Stimulated activated naive CD8-positive, alpha-beta T cell treated with anti-CD3 and anti-CD28 coated beads, Interleukin-15, amount 100 ng/mL, for 72 hours (primary cell): ENCODE measurements around the gene POLR2A.
A peak's percentile ranks its signal among the peaks of the same experiment; 100 is the strongest.
"Not testable (repeated sequence)": the region's sequence is repeated elsewhere in the genome, so short reads cannot be mapped to it uniquely, and the experiment has no call there.

Experiments used
- ATAC-seq: fragments of 150-1000 bp; cut with Tn5 transposase; 2 replicates; pipeline ENCODE4 v1.10.0; 2021; ENCODE audit warnings: mild to moderate bottlenecking, moderate library complexity
- DNase-seq, 2 donors: peaks; one replicate each; pipeline ENCODE4 v3.0.0; 2021 to 2022
- H3K27ac Mint-ChIP-seq, 2 donors: one replicate each; pipeline ENCODE4 v1.8.0; 2022; ENCODE audit warnings: mild to moderate bottlenecking in 2 of 2, mixed read lengths in 2 of 2, moderate library complexity in 2 of 2
- H3K27me3 Mint-ChIP-seq: one replicate; pipeline ENCODE4 v1.8.0; 2022; ENCODE audit warnings: mixed read lengths
- H3K4me1 Mint-ChIP-seq: one replicate; pipeline ENCODE4 v1.8.0; 2022; ENCODE audit warnings: mild to moderate bottlenecking, mixed read lengths
- H3K4me3 Mint-ChIP-seq, 2 donors: one replicate each; pipeline ENCODE4 v1.8.0; 2022; ENCODE audit warnings: mild to moderate bottlenecking in 2 of 2, mixed read lengths in 2 of 2, moderate library complexity in 1 of 2
- H3K9me3 Mint-ChIP-seq, 2 donors: one replicate each; pipeline ENCODE4 v1.8.0; 2022; ENCODE audit warnings: mixed read lengths in 2 of 2

Gene POLR2A

DNA sequence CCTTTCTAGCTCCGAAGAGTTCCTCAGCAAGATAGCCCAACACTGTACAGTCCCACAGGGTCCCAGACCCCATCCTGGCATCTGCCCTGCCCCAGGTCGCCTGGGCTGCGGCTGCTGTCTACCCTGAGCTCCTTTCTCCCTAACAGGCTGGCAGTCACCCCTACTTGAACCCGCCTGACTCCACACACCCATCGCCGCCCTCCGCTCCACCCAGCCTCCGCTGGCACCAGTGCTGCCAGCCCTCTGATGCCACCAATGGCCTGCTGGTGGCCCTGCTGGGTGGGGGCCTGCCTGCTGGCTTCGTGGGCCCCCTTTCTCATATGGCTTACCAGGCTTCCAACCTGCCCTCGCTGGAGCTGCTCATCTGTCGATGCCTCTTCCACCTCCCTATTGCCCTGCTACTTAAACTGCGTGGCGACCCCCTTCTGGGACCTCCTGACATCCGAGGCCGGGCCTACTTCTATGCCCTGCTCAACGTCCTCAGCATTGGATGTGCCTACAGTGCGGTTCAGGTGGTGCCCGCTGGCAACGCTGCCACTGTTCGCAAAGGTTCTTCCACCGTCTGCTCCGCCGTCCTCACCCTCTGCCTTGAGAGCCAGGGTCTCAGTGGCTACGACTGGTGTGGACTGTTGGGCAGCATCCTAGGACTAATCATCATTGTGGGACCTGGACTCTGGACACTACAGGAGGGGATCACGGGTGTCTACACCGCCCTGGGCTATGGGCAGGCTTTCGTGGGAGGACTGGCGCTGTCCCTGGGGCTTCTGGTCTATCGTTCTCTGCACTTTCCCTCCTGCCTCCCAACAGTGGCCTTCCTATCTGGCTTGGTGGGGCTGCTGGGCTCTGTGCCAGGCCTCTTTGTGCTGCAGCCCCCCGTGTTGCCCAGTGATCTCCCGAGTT, 2.1 kb upstream of the POLR2A start:
- H3K4me1 Mint-ChIP-seq: peaks cover 76% of the 10 kb centered on the region
- not testable (repeated sequence) for ATAC-seq

DNA sequence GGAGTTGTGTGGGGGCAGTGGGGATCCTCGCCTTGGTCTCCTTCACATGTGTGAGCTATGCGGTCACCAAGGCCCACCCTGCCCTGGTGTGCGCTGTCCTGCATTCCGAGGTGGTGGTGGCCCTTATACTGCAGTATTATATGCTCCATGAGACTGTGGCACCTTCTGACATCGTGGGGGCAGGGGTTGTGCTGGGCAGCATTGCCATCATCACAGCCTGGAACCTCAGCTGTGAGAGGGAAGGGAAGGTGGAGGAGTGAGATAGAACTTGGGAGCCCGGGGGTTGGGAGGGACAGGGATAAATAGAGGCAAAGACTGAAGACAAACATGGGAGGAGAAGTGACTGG, 1.5 kb upstream of the POLR2A start:
- peak overlapping the region; percentile 89 to 99 for H3K4me3 Mint-ChIP-seq
- not testable (repeated sequence) for H3K9me3 Mint-ChIP-seq, ATAC-seq, DNase-seq, H3K27me3 Mint-ChIP-seq
- peaks cover 76% of the 10 kb centered on the region for H3K4me1 Mint-ChIP-seq
- peak overlapping the region; percentile 100 for H3K27ac Mint-ChIP-seq

More for the DNA sequence above, 2.1 kb upstream of the POLR2A start:
- H3K27me3 Mint-ChIP-seq, DNase-seq, H3K9me3 Mint-ChIP-seq: not testable (repeated sequence)
- Mint-ChIP-seq H3K27ac (peak overlapping the region in 1 of 2 donors; percentile 100), H3K4me3 (peak overlapping the region; percentile 89 to 99)

DNA sequence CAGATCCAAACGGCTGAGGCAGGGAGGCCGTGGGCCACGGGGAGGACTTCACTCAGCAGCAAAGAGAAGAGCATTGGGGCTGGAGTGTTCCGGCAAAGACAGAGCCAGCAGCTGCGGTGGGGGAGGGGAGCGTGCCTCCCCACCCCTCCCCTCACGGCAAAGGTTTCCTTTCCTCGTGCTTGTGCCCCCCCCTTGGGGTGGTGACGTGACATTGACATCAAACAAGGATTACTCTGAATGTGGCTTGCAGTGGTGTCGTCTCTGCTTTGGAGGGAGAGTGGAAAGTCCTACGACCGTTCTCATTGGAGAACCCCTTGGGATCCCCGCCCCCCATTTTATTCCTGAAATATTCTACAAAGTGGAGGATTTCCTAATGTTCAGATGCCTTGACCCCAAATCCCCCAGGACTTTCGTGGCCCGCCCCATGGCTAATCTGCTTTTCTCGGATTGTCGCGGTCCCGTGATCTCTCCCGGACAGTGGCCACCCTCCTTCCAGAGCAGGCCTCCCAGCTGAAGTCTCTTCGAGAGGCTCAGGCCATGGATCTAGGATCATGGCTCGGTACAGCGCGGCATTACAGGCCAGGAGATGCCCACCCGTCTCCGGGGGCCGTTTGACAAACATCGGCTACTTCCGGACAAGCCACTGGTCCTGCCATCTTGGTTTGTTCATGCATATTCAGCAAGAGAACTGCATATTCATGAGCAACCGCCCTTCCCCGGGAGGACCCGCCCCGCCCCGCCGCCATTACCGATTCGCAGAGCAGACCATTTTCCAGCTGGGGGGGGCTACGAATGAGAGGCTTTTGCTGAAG, 705 bp upstream of the POLR2A start:
- Mint-ChIP-seq H3K4me3 (peak overlapping the region; percentile 89 to 99), H3K9me3 (no peaks in the 10 kb centered on the region)

DNA sequence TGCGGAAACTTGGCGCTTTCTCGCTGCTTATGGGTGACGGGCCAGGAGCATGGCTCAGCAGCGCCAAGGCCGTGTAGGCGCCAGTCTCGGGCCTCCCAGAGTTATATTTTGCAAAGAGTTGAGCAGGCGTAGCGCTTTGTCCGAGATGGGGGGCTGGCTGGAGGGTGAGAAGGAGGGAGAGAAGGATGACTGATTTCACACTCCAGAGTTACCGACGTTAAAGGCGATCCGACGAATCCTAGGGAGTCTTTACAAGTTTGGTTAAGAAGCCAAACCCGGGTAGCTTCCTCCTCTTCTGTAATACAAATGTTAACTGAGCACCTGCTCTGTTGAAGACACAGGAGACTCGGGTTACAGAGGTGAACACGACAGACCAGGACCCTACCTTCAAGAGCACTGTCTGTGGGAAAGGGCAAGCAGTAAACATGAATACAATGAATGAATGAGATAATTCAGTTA, 782 bp downstream of the POLR2A start:
- no peak for ATAC-seq
- Mint-ChIP-seq H3K27ac (peak overlapping the region; percentile 100), H3K9me3 (no peaks in the 10 kb centered on the region), H3K4me1 (peaks cover 83% of the 10 kb centered on the region), H3K4me3 (peak overlapping the region; percentile 89 to 99), H3K27me3 (no peaks in the 10 kb centered on the region)
- no peak for DNase-seq

More for the DNA sequence above, 705 bp upstream of the POLR2A start:
- peaks cover 74% of the 10 kb centered on the region for H3K4me1 Mint-ChIP-seq
- no peaks in the 10 kb centered on the region for H3K27me3 Mint-ChIP-seq
- peak; percentile 69 for ATAC-seq
- peak overlapping the region; percentile 100 for H3K27ac Mint-ChIP-seq
- DNase-seq: peak; percentile 91 to 94

DNA sequence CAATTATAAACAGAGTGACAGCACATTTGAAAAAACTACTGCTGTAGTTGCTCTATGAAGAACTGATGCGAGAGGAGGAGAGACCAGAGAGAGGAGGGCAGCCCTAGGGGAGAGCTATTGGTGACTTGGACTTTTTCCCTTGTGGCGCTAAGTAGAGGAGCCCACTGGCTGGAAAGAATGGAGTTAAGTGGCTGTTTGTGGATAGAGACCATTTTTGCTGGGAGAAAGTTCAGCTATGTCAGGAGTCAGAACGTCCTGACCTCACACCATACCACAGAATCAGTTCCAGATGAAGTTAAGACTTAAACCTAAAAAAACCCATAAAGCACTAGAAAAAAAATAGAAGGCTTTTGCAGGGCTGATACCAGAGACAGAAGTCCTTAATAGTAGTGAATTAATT, 2.0 kb downstream of the POLR2A start:
- Mint-ChIP-seq H3K9me3 (no peaks in the 10 kb centered on the region), H3K27ac (peak overlapping the region in 1 of 2 donors; percentile 28), H3K4me3 (peak overlapping the region; percentile 76 to 78), H3K4me1 (peaks cover 80% of the 10 kb centered on the region), H3K27me3 (no peaks in the 10 kb centered on the region)
- DNase-seq: no peak
- no peak for ATAC-seq

DNA sequence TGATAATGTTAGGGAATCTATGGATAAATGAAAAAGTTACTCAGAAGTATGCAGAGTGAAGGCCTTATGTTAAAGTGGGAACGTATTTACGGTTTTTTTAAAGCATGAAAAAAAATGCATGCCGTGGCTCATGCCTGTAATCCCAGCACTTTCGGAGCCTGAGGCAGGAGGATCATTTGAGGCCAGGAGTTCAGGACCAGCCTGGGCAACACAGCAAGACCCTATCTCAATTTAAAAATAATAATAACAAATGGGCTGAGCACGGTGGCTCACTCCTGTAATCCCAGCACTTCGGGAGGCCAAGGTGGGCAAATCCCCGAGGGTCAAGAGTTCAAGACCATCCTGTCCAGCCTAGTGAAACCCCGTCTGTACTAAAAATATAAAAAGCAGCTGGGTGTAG, 6.0 kb downstream of the POLR2A start:
- peak overlapping the region in 1 of 2 donors; percentile 35 for H3K27ac Mint-ChIP-seq
- H3K27me3 Mint-ChIP-seq: no peaks in the 10 kb centered on the region
- ATAC-seq (no peak), DNase-seq (no peak)
- no peak overlapping the region for H3K4me3 Mint-ChIP-seq
- H3K4me1 Mint-ChIP-seq: peaks cover 77% of the 10 kb centered on the region
- no peaks in the 10 kb centered on the region for H3K9me3 Mint-ChIP-seq

DNA sequence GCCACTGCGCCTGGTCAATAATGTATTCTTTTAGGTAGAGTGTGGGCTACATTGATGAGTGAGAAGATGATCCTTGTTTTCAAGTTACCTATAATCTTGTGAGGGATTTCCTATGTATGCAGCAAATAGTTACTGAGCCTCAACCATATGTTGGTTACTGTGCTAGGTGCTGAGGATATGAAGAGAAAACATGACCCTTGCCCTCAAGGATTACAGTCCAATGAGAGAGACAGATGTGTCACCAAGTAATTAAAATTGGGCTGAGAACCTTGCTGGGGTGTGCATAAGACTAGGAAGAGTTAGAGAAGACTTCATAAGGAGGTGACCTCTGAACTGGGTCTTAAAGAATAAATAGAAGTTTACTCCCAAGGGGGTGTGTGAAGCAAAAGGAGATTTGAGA, 7.4 kb downstream of the POLR2A start:
- no peaks in the 10 kb centered on the region for H3K9me3 Mint-ChIP-seq
- peaks cover 64% of the 10 kb centered on the region for H3K4me1 Mint-ChIP-seq
- ATAC-seq (no peak), DNase-seq (no peak)
- H3K27ac Mint-ChIP-seq: peak overlapping the region in 1 of 2 donors; percentile 1
- H3K27me3 Mint-ChIP-seq: no peaks in the 10 kb centered on the region
- no peak overlapping the region for H3K4me3 Mint-ChIP-seq

DNA sequence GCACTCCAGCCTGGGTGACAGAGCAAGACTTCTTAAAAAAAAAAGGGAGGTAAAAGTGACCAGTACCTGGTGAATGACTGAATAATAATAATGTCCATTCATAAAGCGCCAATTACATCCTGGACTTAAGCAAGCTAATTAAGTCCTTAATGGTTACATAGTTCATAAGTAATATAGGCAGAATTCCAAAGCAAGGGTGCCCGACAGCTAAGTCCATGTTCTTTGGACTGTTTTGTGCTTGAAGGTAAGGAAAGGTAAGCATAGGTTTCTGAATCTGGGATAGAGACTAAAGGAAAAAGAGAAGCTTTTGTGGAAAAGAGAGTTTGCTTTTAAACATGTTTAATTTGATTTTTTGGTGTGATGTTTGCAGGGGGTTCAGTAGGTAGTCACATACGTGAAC, 9.8 kb downstream of the POLR2A start:
- H3K4me1 Mint-ChIP-seq: peaks cover 43% of the 10 kb centered on the region
- no peaks in the 10 kb centered on the region for H3K27me3 Mint-ChIP-seq
- H3K9me3 Mint-ChIP-seq: no peaks in the 10 kb centered on the region
- no peak for DNase-seq
- H3K4me3 Mint-ChIP-seq: no peak overlapping the region
- H3K27ac Mint-ChIP-seq: peak overlapping the region in 1 of 2 donors; percentile 41
- ATAC-seq: no peak

DNA sequence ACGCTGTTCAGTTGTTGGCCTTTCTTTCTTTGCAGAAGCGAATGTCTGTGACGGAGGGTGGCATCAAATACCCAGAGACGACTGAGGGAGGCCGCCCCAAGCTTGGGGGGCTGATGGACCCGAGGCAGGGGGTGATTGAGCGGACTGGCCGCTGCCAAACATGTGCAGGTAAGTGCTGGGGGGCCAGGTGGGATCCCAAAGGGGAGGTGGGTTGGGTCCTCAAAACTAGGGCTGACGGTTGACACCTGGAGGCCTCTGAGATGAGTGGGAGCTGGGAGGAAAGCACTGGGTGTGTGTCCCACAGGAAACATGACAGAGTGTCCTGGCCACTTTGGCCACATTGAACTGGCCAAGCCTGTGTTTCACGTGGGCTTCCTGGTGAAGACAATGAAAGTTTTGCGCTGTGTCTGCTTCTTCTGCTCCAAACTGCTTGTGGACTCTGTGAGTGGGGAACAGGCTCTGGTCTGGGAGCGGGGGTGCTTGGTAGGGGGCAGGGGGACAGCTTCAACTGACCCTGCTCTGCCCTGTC, 11.8 kb downstream of the POLR2A start:
- Mint-ChIP-seq H3K27me3 (no peaks in the 10 kb centered on the region), H3K9me3 (no peaks in the 10 kb centered on the region), H3K4me3 (no peak overlapping the region), H3K4me1 (peaks cover 27% of the 10 kb centered on the region), H3K27ac (peak overlapping the region in 1 of 2 donors; percentile 20)
- no peak for ATAC-seq
- DNase-seq: no peak

DNA sequence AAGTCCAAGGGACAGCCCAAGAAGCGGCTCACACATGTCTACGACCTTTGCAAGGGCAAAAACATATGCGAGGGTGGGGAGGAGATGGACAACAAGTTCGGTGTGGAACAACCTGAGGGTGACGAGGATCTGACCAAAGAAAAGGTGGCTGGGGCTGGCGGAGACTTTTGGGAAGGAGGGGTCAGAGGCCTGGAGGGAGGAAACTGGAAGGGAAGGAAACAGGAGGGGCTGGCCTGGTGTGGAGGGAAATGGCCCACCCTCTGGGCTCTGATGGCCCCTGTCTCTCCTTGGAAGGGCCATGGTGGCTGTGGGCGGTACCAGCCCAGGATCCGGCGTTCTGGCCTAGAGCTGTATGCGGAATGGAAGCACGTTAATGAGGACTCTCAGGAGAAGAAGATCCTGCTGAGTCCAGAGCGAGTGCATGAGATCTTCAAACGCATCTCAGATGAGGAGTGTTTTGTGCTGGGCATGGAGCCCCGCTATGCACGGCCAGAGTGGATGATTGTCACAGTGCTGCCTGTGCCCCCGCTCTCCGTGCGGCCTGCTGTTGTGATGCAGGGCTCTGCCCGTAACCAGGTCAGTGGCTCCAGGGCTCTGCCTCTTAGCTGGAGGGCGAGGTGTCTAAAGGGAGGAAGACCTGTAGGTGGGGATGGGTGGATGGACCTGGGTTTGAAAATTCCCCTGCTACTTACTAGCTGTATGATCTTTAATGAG, 12.5 kb downstream of the POLR2A start:
- Mint-ChIP-seq H3K4me1 (peaks cover 21% of the 10 kb centered on the region), H3K4me3 (no peak overlapping the region), H3K27me3 (no peaks in the 10 kb centered on the region), H3K27ac (peak overlapping the region in 1 of 2 donors; percentile 81), H3K9me3 (no peaks in the 10 kb centered on the region)
- ATAC-seq (no peak), DNase-seq (no peak)

DNA sequence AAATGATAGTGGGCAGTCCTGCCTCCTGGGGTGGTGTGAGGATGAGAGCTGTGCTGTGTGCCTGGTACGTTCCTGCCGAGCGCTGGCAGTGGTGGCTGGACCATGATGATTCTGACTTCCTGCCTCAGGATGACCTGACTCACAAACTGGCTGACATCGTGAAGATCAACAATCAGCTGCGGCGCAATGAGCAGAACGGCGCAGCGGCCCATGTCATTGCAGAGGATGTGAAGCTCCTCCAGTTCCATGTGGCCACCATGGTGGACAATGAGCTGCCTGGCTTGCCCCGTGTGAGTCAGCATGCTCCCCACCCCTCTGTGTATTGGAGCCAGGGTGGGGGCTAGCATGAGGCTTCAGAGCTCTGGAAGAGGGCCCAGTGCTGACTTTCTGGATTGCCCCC, 13.1 kb downstream of the POLR2A start:
- no peak for ATAC-seq
- no peak for DNase-seq
- no peaks in the 10 kb centered on the region for H3K9me3 Mint-ChIP-seq
- H3K4me1 Mint-ChIP-seq: peaks cover 17% of the 10 kb centered on the region
- no peaks in the 10 kb centered on the region for H3K27me3 Mint-ChIP-seq
- H3K27ac Mint-ChIP-seq: peak overlapping the region in 1 of 2 donors; percentile 81
- no peak overlapping the region for H3K4me3 Mint-ChIP-seq

DNA sequence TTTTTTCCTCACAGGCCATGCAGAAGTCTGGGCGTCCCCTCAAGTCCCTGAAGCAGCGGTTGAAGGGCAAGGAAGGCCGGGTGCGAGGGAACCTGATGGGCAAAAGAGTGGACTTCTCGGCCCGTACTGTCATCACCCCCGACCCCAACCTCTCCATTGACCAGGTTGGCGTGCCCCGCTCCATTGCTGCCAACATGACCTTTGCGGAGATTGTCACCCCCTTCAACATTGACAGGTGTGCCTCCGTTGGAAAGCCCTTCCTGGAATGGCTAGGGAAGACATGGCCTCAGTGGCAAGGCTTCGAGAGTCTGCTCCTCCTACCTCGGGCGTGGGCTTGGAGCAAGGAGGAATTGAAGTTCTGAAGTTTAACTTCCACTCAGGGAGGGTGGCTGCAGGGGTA, 13.5 kb downstream of the POLR2A start:
- H3K27ac Mint-ChIP-seq: peak overlapping the region in 1 of 2 donors; percentile 81
- DNase-seq: no peak
- no peak for ATAC-seq
- H3K4me1 Mint-ChIP-seq: peaks cover 17% of the 10 kb centered on the region
- H3K4me3 Mint-ChIP-seq: no peak overlapping the region
- no peaks in the 10 kb centered on the region for H3K9me3 Mint-ChIP-seq
- no peaks in the 10 kb centered on the region for H3K27me3 Mint-ChIP-seq

DNA sequence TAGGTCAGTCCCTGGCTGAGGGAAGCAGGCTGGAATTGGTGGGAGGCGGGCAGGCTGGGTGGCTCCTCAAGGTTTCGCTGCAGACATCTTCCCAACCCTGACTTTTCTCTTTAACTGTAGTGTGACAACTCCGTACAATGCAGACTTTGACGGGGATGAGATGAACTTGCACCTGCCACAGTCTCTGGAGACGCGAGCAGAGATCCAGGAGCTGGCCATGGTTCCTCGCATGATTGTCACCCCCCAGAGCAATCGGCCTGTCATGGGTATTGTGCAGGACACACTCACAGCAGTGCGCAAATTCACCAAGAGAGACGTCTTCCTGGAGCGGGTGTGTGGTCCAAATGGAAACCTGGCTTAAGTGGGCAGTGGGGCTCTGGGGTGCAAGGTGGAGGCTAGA, 15.0 kb downstream of the POLR2A start:
- no peak overlapping the region for H3K27ac Mint-ChIP-seq
- no peak overlapping the region for H3K4me3 Mint-ChIP-seq

DNA sequence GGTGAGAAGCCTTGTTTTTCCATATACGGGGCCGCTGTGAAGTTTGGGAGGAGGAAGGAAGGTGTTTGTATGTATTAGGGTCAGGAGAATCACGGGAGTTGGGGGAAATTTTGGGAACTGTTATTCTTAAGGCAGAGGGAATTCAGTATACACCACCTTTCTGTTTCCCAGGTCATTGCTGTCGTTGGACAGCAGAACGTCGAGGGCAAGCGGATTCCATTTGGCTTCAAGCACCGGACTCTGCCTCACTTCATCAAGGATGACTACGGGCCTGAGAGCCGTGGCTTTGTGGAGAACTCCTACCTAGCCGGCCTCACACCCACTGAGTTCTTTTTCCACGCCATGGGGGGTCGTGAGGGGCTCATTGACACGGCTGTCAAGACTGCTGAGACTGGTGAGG, 17.6 kb downstream of the POLR2A start:
- no peaks in the 10 kb centered on the region for H3K27me3 Mint-ChIP-seq
- H3K27ac Mint-ChIP-seq: no peak overlapping the region
- H3K9me3 Mint-ChIP-seq: no peaks in the 10 kb centered on the region
- no peak overlapping the region for H3K4me3 Mint-ChIP-seq
- no peak for DNase-seq
- no peak for ATAC-seq
- no peaks in the 10 kb centered on the region for H3K4me1 Mint-ChIP-seq

More for the DNA sequence above, 15.0 kb downstream of the POLR2A start:
- Mint-ChIP-seq H3K9me3 (no peaks in the 10 kb centered on the region), H3K27me3 (no peaks in the 10 kb centered on the region), H3K4me1 (peaks cover 1% of the 10 kb centered on the region)
- DNase-seq (no peak), ATAC-seq (no peak)

DNA sequence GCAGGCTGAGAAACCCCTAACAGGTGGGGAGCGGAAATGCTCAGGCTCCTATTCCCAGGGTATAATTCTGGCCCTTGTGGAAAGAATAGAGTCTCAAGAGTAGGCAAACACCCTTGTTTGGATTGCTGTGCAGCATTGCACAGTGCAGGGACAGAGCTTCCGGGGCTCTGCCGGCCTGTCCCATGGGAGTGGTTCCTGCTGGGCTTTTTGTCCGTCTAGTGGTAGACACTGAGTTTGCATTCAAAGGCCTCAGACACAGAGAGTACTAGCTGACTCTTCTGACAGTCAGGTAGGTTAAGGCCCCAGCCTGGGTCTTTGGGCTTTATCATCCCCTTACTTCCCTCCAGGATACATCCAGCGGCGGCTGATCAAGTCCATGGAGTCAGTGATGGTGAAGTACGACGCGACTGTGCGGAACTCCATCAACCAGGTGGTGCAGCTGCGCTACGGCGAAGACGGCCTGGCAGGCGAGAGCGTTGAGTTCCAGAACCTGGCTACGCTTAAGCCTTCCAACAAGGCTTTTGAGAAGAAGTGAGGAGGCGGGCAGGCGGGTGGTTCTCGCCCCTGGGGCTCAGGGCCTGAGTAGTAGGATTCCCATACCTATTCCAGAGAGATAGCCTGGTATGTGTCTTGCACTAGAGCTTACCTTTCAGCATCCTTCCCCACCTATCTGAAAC, 18.1 kb downstream of the POLR2A start:
- ATAC-seq: no peak
- no peaks in the 10 kb centered on the region for H3K9me3 Mint-ChIP-seq
- no peak overlapping the region for H3K27ac Mint-ChIP-seq

More for the DNA sequence above, 18.1 kb downstream of the POLR2A start:
- no peak overlapping the region for H3K4me3 Mint-ChIP-seq
- no peaks in the 10 kb centered on the region for H3K4me1 Mint-ChIP-seq
- no peak for DNase-seq
- no peaks in the 10 kb centered on the region for H3K27me3 Mint-ChIP-seq
